Left lung (tissue), 10 donors: Measurements from ENCODE around the gene BTG4. TPM values are rescaled to one million over a fixed set of nuclear protein-coding genes. Genes with fewer than 3 reads are reported as not detected.

Experiments used
- ATAC-seq: fragments of 200-7000 bp; cut with Tn5 transposase; one replicate; pipeline ENCODE4 v1.9.1; 2020; ENCODE audit warnings: moderate library complexity
- DNase-seq, 4 donors: peaks; one replicate each; pipeline ENCODE4 v3.0.0-alpha.2; 2013 to 2020
- H3K27ac ChIP-seq, 2 donors: fragments of 200-600 bp; sonication (generic) in 1 of 2; one replicate each; pipeline versions ENCODE4 v1.5.0 to v1.8.0; 2020 to 2021
- H3K27me3 ChIP-seq, 2 donors: fragments of 200-600 bp; sonication (generic) in 1 of 2; one replicate each; pipeline versions ENCODE4 v1.5.0 to v1.8.0; 2020 to 2021
- H3K36me3 ChIP-seq, 2 donors: fragments of 200-600 bp; sonication (generic) in 1 of 2; one replicate each; pipeline versions ENCODE4 v1.5.0 to v1.8.0; 2020 to 2021
- H3K4me1 ChIP-seq, 2 donors: fragments of 200-600 bp; one replicate each; pipeline ENCODE4 v1.8.0; 2021
- H3K4me3 ChIP-seq, 2 donors: fragments of 200-600 bp; sonication (generic) in 1 of 2; one replicate each; pipeline versions ENCODE4 v1.5.0 to v1.8.0; 2020 to 2021; ENCODE audit warnings: mild to moderate bottlenecking in 1 of 2
- H3K9me3 ChIP-seq, 2 donors: fragments of 200-600 bp; sonication (generic) in 1 of 2; one replicate each; pipeline versions ENCODE4 v1.5.0 to v1.8.0; 2020 to 2021
- CTCF ChIP-seq, 2 donors: fragments of 200-600 bp; sonication (generic) in 1 of 2; IDR thresholded peaks; one replicate each; pipeline versions ENCODE4 v1.5.0 to v1.8.0; 2021; ENCODE audit warnings: antibody characterized with exemption in 2 of 2
- intact Hi-C, 2 donors: fragments of 100-400 bp; cut with DNase I; formaldehyde crosslinking; loops; one replicate each; pipeline versions ENCODE4 v1.11.2 to v1.14.2; 2022
- polyA plus RNA-seq, 6 donors: library from polyadenylated mRNA; unstranded; fragments of 120-200 nt; gene quantifications; one replicate each; pipeline ENCODE4 v1.2.1, GENCODE V29; 2013; ENCODE audit not compliant: insufficient read length in 6 of 6
- total RNA-seq, 2 donors: library from RNA; stranded (reverse); fragmentation: NEBNext Ultra II Directional; extraction: Animal tissue kit (Norgen Biotek cat#: 25700); gene quantifications; one replicate each; pipeline ENCODE4 v1.2.1, GENCODE V29; 2021
- donor health status: DM: no; HTN: yes; CAD: no.
- donor health status: DM: no; HTN: no; CAD: no.

BTG4 gene
- total and polyA plus RNA-seq, 8 donors, result 0.20 to 0.43 TPM; not detected in 6

GRCh38 chr11:111537336-111537860, 25.2 kb upstream of the BTG4 start:
- ATAC-seq (no peak), DNase-seq (no peak)
- Histone ChIP-seq H3K9me3 (no peaks in the 10 kb centered on the region), H3K27ac (no peak overlapping the region), H3K4me3 (no peak overlapping the region), H3K36me3 (no peaks in the 10 kb centered on the region), H3K4me1 (peaks cover 14 to 30% of the 10 kb centered on the region in 2 donors), H3K27me3 (peaks cover 7 to 35% of the 10 kb centered on the region in 2 donors)
- intact Hi-C loops, result no loop called here
- TF ChIP-seq CTCF (IDR thresholded peaks at IDR 0.05), result no peak

GRCh38 chr11:111535281-111535680, 23.1 kb upstream of the BTG4 start:
- no peak overlapping the region for H3K27ac ChIP-seq
- ATAC-seq (no peak), DNase-seq (no peak)
- no peaks in the 10 kb centered on the region for H3K36me3 ChIP-seq
- no peaks in the 10 kb centered on the region for H3K9me3 ChIP-seq
- TF ChIP-seq CTCF (IDR thresholded peaks at IDR 0.05), result no peak
- peaks cover 3 to 14% of the 10 kb centered on the region in 2 donors for H3K27me3 ChIP-seq
- peaks cover 6 to 9% of the 10 kb centered on the region in 2 donors for H3K4me1 ChIP-seq
- H3K4me3 ChIP-seq, result no peak overlapping the region
- intact Hi-C loops, result no loop called here

GRCh38 chr11:111532365-111532709, 20.2 kb upstream of the BTG4 start:
- DNase-seq (no peak), ATAC-seq (no peak)
- Histone ChIP-seq H3K4me1 (no peaks in the 10 kb centered on the region), H3K27ac (no peak overlapping the region), H3K4me3 (no peak overlapping the region), H3K9me3 (no peaks in the 10 kb centered on the region), H3K27me3 (peaks cover 3 to 4% of the 10 kb centered on the region in 2 donors), H3K36me3 (no peaks in the 10 kb centered on the region)
- no peak for TF ChIP-seq CTCF (IDR thresholded peaks at IDR 0.05)
- intact Hi-C loops, result no loop called here

GRCh38 chr11:111531687-111532364, 19.6 kb upstream of the BTG4 start:
- ATAC-seq, result peak; percentile 74
- no peak for DNase-seq
- Histone ChIP-seq H3K27me3 (peaks cover under 1 to 4% of the 10 kb centered on the region in 2 donors), H3K4me3 (no peak overlapping the region), H3K36me3 (no peaks in the 10 kb centered on the region), H3K27ac (no peak overlapping the region), H3K9me3 (no peaks in the 10 kb centered on the region), H3K4me1 (no peaks in the 10 kb centered on the region)
- intact Hi-C loops, result no loop called here
- no peak for TF ChIP-seq CTCF (IDR thresholded peaks at IDR 0.05)

GRCh38 chr11:111531136-111531535, 18.9 kb upstream of the BTG4 start:
- ATAC-seq, result no peak
- Histone ChIP-seq H3K36me3 (no peaks in the 10 kb centered on the region), H3K9me3 (no peaks in the 10 kb centered on the region), H3K27me3 (peaks cover 0 to 4% of the 10 kb centered on the region in 2 donors), H3K4me1 (no peaks in the 10 kb centered on the region), H3K27ac (no peak overlapping the region), H3K4me3 (no peak overlapping the region)
- intact Hi-C loops, result no loop called here
- no peak for TF ChIP-seq CTCF (IDR thresholded peaks at IDR 0.05)
- no peak for DNase-seq
